ENCODE data around the gene IER5. TPM values are rescaled to one million over a fixed set of nuclear protein-coding genes. Genes with fewer than 3 reads are reported as not detected.

IER5 gene
- total and polyA plus RNA-seq, 9 of the 15 experiments (the other 6 are each of a cell fraction or from before 2014, with no cell fraction given): 2.4 to 32.1 (median 12.0) TPM

- no peak for TF ChIP-seq MITF (IDR thresholded peaks at IDR 0.05)
- TF ChIP-seq SMARCA4 (IDR thresholded peaks at IDR 0.05): no peak
- TF ChIP-seq PHF20 (IDR thresholded peaks at IDR 0.05; ENCODE audit: partially characterized antibody): peak; percentile 24
- TF ChIP-seq CUX1 (CRISPR knock-in tag; IDR thresholded peaks at IDR 0.05): no peak
- TF ChIP-seq MLLT1 (IDR thresholded peaks at IDR 0.05): 0 out of 4 replicates have a peak, but pooled peaks of 1 of the 2 experiments have one; percentile 49
- no peak for TF ChIP-seq TOE1 (IDR thresholded peaks at IDR 0.05; ENCODE audit: borderline replicate concordance)
- no peak for TF ChIP-seq TOE1 (CRISPR knock-in tag; IDR thresholded peaks at IDR 0.05; ENCODE audit: borderline replicate concordance, low read depth)
- no peak for TF ChIP-seq ZNF512 (tag; IDR thresholded peaks at IDR 0.05)
- TF ChIP-seq EP400 (IDR thresholded peaks at IDR 0.05): no peak
- peak; percentile 26 for TF ChIP-seq PRDM10 (IDR thresholded peaks at IDR 0.05; ENCODE audit: partially characterized antibody)
- no peak for TF ChIP-seq HNRNPH1 (optimal IDR thresholded peaks at IDR 0.05; ENCODE audit: low read depth, low read length)
- TF ChIP-seq ZNF165 (CRISPR knock-in tag; IDR thresholded peaks at IDR 0.05; ENCODE audit: borderline replicate concordance): no peak
- TF ChIP-seq GATA2 (CRISPR knock-in tag; IDR thresholded peaks at IDR 0.05): no peak
These were observed 47.6 kb downstream of the IER5 start (continued) for GRCh38 chr1:181135815-181136737.
